Fibroblast of lung (primary cell): ENCODE measurements around the gene RPL23. TPM values are rescaled to one million over a fixed set of nuclear protein-coding genes. Genes with fewer than 3 reads are reported as not detected.

Experiments used
- DNase-seq, 2 donors: peaks; one replicate each; pipeline versions ENCODE4 v3.0.0 to v3.0.0-alpha.2; 2010; ENCODE audit warnings: low read depth in 2 of 2
- H2AFZ ChIP-seq: 2 replicates; pipeline ENCODE4 v1.5.1; 2012; ENCODE audit warnings: low read length, control low read depth, inconsistent platforms
- H3K27ac ChIP-seq: 2 replicates; pipeline ENCODE4 v1.5.1; 2011; ENCODE audit warnings: low read length, control low read depth; ENCODE audit not compliant: insufficient read depth
- H3K27me3 ChIP-seq: 2 replicates; pipeline ENCODE4 v1.5.1; 2011; ENCODE audit warnings: mild to moderate bottlenecking, low read length; ENCODE audit not compliant: control insufficient read depth, insufficient read depth
- H3K36me3 ChIP-seq: 2 replicates; pipeline ENCODE4 v1.5.1; 2011; ENCODE audit warnings: low read length; ENCODE audit not compliant: control insufficient read depth, insufficient read depth
- H3K4me1 ChIP-seq: 2 replicates; pipeline ENCODE4 v1.5.1; 2011; ENCODE audit warnings: low read length; ENCODE audit not compliant: control insufficient read depth, insufficient read depth; ENCODE audit errors: extremely low read depth
- H3K4me2 ChIP-seq: 2 replicates; pipeline ENCODE4 v1.5.1; 2011; ENCODE audit warnings: low read length, control low read depth; ENCODE audit not compliant: insufficient read depth; ENCODE audit errors: extremely low read depth
- H3K4me3 ChIP-seq, 4 experiments: fragments of 200-600 bp in 1 of 4; sonication (generic) in 1 of 4; replicated peaks in 1 of 4; 2 replicates each; pipeline ENCODE4 v1.5.1; 2011 to 2016; ENCODE audit warnings: low read length in 4 of 4, low read depth in 3 of 4, mild to moderate bottlenecking in 3 of 4, control low read depth in 2 of 4, inconsistent platforms in 1 of 4, mixed read lengths in 1 of 4; ENCODE audit not compliant: insufficient read depth in 1 of 4; ENCODE audit errors: control extremely low read depth in 1 of 4
- H3K79me2 ChIP-seq: 2 replicates; pipeline ENCODE4 v1.5.1; 2012; ENCODE audit warnings: mild to moderate bottlenecking, low read length, inconsistent platforms; ENCODE audit not compliant: control insufficient read depth, insufficient read depth
- H3K9ac ChIP-seq: 2 replicates; pipeline ENCODE4 v1.5.1; 2011; ENCODE audit warnings: mild to moderate bottlenecking, low read length, control low read depth; ENCODE audit not compliant: insufficient read depth
- H3K9me3 ChIP-seq: 2 replicates; pipeline ENCODE4 v1.5.1; 2012; ENCODE audit warnings: low read depth, low read length; ENCODE audit not compliant: control insufficient read depth, insufficient read depth
- H4K20me1 ChIP-seq: 2 replicates; pipeline ENCODE4 v1.5.1; 2011; ENCODE audit warnings: low read length; ENCODE audit not compliant: control insufficient read depth, insufficient read depth; ENCODE audit errors: extremely low read depth
- CTCF ChIP-seq, 2 donors: IDR thresholded peaks in 1 of 2; conservative IDR thresholded peaks in 1 of 2; 1 replicate in 1 of 2; 2 replicates in 1 of 2; pipeline ENCODE4 v1.5.1; 2011 to 2012; ENCODE audit warnings: low read length in 2 of 2, control low read depth in 1 of 2, inconsistent platforms in 1 of 2, low read depth in 1 of 2, mild to moderate bottlenecking in 1 of 2
- EZH2 ChIP-seq: IDR thresholded peaks from 2 replicates; pipeline ENCODE4 v1.5.1; 2012; ENCODE audit warnings: low read length, control low read depth, mild to moderate bottlenecking; ENCODE audit errors: missing control alignments
- polyA plus RNA-seq, 2 donors: library from polyadenylated mRNA; depleted of rRNA in 1 of 2; stranded (reverse) in 1 of 2; unstranded in 1 of 2; fragments of >200 nt; gene quantifications; 2 replicates each; pipeline ENCODE4 v1.2.1, GENCODE V29; 2011 to 2012; ENCODE audit warnings: missing spikeins in 1 of 2
- total RNA-seq: library from RNA; depleted of rRNA; stranded (reverse); fragments of >200 nt; gene quantifications from 2 replicates; pipeline ENCODE4 v1.2.1, GENCODE V29; 2014

Gene RPL23
- total and polyA plus RNA-seq, 2 donors (not counting 1 experiment from before 2014, with no cell fraction given), result 1,552 to 2,693 TPM

DNA sequence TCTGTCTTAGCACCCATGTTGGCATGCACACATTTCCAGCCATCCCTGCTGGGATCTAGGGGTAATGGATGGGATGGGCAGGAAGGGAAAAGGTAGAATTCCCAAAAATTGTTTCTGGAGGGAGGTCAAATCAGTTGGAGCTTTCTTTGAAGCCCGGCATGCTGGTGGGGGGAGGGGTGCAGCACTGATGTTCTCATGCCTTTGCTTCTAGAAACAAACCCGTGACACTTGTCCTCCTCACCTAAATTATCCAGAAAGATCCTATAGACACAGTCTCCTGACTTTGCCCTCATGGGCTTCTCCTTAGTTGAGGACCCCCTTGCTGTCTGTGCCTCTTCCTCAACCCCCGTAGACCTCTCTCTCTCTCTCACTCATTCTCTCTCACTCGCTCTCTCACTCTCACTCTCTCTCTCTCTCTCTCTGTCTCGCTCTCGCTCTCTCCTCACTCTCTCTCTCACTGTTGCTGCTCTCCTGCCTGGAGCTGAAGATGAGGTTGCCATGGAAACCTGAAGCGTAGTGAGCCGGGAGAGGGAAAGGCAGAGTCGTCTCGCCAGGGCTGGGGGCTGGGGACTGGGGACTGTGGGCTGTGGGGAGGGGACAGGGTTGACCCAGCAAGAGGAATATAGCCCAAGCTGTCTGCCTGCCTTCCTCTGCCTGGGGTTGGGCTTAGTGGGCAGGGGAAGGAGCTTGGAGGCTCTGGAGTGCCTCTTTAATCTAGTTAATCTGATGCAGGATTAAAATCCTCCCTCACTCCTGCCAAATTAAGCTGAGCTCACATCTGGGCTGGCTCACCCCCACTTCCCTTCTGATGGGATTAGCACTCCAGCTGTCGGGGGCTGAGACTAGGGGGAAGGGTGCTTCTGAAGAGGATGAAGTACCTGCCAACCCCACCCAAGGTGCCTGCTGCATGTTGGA is 32.5 kb upstream of the RPL23 start:
- Histone ChIP-seq H3K4me3 (no peak overlapping the region), H3K27me3 (no peaks in the 10 kb centered on the region), H2AFZ (no peak overlapping the region), H4K20me1 (no peaks in the 10 kb centered on the region), H3K4me1 (peaks cover 39% of the 10 kb centered on the region), H3K9ac (no peak overlapping the region), H3K4me2 (peak overlapping the region; percentile 0), H3K36me3 (peaks cover 28% of the 10 kb centered on the region), H3K27ac (no peak overlapping the region), H3K9me3 (no peaks in the 10 kb centered on the region), H3K79me2 (peaks cover 97% of the 10 kb centered on the region)
- TF ChIP-seq EZH2 (no peak), CTCF (conservative IDR thresholded peaks at IDR 0.05 in 1 of 2, IDR thresholded peaks at IDR 0.05 in 1 of 2; ENCODE audit: low read depth in 1 of 2, low read length in 2 of 2) (no peak)
- peak; percentile 59 to 60 for DNase-seq

DNA sequence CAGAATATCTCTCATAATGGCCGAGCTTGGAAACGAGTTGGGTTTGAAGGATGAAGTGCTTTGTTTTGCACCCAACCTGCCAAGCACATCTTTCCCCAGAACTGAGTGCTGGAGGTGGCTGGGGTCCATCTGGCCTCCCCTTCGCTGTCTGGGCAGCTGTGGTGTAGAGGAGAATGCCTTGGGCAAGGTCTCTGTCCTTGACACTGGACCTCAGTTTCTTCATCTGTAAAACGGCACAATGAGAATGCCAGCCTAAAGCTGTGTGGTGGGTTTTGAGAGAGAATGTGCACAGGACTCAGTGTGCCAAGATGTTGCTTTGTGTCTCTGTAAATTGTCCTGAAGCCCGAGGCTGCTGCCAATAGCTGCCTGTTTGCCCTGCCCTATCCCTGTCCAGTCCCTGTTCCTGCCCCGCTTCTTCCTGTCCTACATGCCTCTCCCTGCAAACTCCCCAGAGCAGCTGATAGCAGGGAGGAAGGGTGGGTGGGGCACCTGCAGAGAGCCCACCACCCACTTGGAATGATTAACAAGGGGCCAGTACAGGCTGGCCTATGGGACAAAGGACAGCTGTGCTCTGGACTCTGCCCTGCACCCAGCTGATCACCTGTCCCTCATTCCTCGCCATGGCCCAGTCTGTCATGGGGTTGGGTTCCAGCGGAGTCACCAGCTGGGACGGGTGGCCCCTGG is 31.7 kb upstream of the RPL23 start:
- no peak overlapping the region for H3K27ac ChIP-seq

More for the DNA sequence above, 31.7 kb upstream of the RPL23 start:
- Histone ChIP-seq H2AFZ (no peak overlapping the region), H3K27me3 (no peaks in the 10 kb centered on the region), H3K4me3 (no peak overlapping the region), H3K4me1 (peaks cover 46% of the 10 kb centered on the region), H3K79me2 (peaks cover 97% of the 10 kb centered on the region), H3K9me3 (no peaks in the 10 kb centered on the region), H3K4me2 (peak overlapping the region; percentile 7), H3K36me3 (peaks cover 25% of the 10 kb centered on the region), H3K9ac (no peak overlapping the region), H4K20me1 (no peaks in the 10 kb centered on the region)
- DNase-seq, result no peak
- TF ChIP-seq EZH2 (no peak), CTCF (conservative IDR thresholded peaks at IDR 0.05 in 1 of 2, IDR thresholded peaks at IDR 0.05 in 1 of 2; ENCODE audit: low read depth in 1 of 2, low read length in 2 of 2) (no peak)
